NT2/D1 (cell line): ENCODE measurements around the gene NFRKB.

Experiments used
- SUZ12 ChIP-seq: IDR thresholded peaks from 2 replicates; pipeline ENCODE4 v1.6.1; 2011; ENCODE audit not compliant: insufficient read length, insufficient read depth; ENCODE audit errors: extremely low read depth
- YY1 ChIP-seq: IDR thresholded peaks from 2 replicates; pipeline ENCODE4 v1.6.1; 2011; ENCODE audit not compliant: insufficient read length, insufficient read depth
- ZNF274 ChIP-seq: IDR thresholded peaks from 2 replicates; pipeline ENCODE4 v1.6.1; 2011; ENCODE audit warnings: mild to moderate bottlenecking, low read depth, low read length

DNA sequence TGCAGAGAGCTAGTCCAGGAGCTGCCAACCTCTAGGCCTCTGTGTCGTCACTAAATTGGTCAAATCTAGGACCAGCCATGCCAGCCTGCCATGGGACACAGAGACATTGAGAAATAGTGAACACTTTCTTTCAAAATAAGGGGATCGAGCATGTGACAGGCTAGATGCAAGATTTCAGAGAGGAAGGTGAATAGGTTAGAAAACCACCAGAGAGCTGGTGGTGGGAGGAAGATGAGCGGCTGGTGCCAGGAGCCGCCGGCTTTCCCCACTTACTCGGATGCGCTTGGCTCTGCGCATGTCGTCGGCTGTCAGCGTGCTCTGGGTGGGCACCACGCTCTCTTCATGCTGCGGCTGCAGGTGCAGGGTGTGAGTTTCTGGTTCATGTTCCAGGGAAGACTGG, 35.4 kb upstream of the NFRKB start:
- TF ChIP-seq ZNF274 (no peak), YY1 (no peak), SUZ12 (no peak)
